Thoracic aorta (tissue), 2 donors: ENCODE measurements around the gene TENT4A. TPM values are rescaled to one million over a fixed set of nuclear protein-coding genes. Genes with fewer than 3 reads are reported as not detected.

ENCODE experiments used
- ATAC-seq: fragments of 150-250 bp; one replicate; pipeline ENCODE4 v1.8.0; 2017; ENCODE audit warnings: low read depth; ENCODE audit not compliant: insufficient number of reproducible peaks, low FRiP score
- DNase-seq: peaks from one replicate; pipeline ENCODE4 v3.0.0-alpha.2; 2020; ENCODE audit warnings: low spot score
- H3K27ac ChIP-seq, 2 donors: fragments of 200-600 bp; sonication (generic); 1 replicate in 1 of 2; 2 replicates in 1 of 2; pipeline ENCODE4 v1.5.1; 2016; ENCODE audit warnings: mild to moderate bottlenecking in 2 of 2, moderate library complexity in 2 of 2
- H3K27me3 ChIP-seq: fragments of 200-600 bp; sonication (generic); replicated peaks from 2 replicates; pipeline ENCODE4 v1.6.0; 2016; ENCODE audit warnings: mild to moderate bottlenecking; ENCODE audit not compliant: insufficient read depth
- H3K36me3 ChIP-seq: fragments of 200-600 bp; sonication (generic); one replicate; pipeline ENCODE4 v1.5.1; 2016
- H3K4me1 ChIP-seq, 2 donors: fragments of 200-600 bp; sonication (generic); 1 replicate in 1 of 2; 2 replicates in 1 of 2; pipeline versions ENCODE4 v1.5.1 to v1.6.0; 2016; ENCODE audit warnings: low read depth in 2 of 2, mild to moderate bottlenecking in 1 of 2; ENCODE audit not compliant: control insufficient read depth in 1 of 2
- H3K4me3 ChIP-seq: fragments of 200-600 bp; sonication (generic); 2 replicates; pipeline ENCODE4 v1.5.1; 2016; ENCODE audit warnings: mild to moderate bottlenecking
- H3K9me3 ChIP-seq: fragments of 200-600 bp; sonication (generic); 2 replicates; pipeline ENCODE4 v1.5.1; 2016
- total RNA-seq, 2 donors: library from RNA; depleted of rRNA; stranded (reverse); fragments of >200 nt; gene quantifications; one replicate each; pipeline versions ENCODE4 v1.1.0 to v1.2.3, GENCODE V29; 2016
- TF ChIP-seq, protein P1 (sequence below): fragments of 200-600 bp; sonication (generic); IDR thresholded peaks from one replicate; pipeline ENCODE4 v1.5.1; 2019; ENCODE audit warnings: antibody characterized with exemption

The TENT4A gene
- total RNA-seq, 2 donors from 2014 or later = 34.5 to 47.6 TPM

DNA sequence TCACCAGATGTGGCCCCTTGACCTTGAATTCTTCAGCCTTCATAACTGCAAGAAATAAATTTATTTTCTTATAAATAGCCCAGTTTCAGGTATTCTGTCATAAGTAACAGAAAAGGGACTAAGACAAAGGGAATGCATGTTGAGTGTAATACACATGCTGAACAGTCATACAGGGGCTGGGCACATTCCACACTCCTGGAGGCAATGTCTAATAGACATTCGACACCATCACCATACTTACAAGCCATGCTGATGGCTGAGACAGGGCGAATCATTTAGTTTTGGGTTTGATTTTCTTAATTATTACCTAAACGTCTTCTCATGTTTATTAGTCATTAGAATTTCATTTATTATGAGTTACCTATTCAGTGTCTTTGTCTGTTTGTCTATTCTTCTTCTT lies 68.5 kb downstream of the TENT4A start:
- no peak for DNase-seq
- TF ChIP-seq, protein P1, sequence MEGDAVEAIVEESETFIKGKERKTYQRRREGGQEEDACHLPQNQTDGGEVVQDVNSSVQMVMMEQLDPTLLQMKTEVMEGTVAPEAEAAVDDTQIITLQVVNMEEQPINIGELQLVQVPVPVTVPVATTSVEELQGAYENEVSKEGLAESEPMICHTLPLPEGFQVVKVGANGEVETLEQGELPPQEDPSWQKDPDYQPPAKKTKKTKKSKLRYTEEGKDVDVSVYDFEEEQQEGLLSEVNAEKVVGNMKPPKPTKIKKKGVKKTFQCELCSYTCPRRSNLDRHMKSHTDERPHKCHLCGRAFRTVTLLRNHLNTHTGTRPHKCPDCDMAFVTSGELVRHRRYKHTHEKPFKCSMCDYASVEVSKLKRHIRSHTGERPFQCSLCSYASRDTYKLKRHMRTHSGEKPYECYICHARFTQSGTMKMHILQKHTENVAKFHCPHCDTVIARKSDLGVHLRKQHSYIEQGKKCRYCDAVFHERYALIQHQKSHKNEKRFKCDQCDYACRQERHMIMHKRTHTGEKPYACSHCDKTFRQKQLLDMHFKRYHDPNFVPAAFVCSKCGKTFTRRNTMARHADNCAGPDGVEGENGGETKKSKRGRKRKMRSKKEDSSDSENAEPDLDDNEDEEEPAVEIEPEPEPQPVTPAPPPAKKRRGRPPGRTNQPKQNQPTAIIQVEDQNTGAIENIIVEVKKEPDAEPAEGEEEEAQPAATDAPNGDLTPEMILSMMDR = no peak
- no peaks in the 10 kb centered on the region for H3K4me1 ChIP-seq
- no peaks in the 10 kb centered on the region for H3K27me3 ChIP-seq
- H3K27ac ChIP-seq = no peak overlapping the region
- H3K36me3 ChIP-seq = no peaks in the 10 kb centered on the region
- H3K4me3 ChIP-seq = no peak overlapping the region
- H3K9me3 ChIP-seq = no peaks in the 10 kb centered on the region
- no peak for ATAC-seq

DNA sequence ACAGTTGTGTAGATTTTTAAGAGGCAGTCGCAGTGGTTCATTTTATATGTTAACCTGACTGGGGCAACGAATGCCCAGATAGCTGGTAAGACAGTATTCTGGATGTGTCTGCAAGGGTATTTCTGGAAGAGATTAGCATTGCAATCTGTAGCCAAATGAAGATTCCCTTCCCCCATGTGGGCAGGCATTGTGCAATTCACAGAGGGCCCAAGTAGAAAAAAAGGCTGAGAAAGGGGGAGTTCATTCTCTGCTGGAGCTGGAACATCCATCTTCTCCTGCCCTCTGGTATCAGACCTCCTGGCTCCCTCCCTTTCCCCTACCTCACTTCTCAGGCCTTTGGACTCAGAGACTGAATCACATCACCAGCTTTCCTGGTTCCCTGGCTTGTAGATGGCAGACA lies 70.6 kb downstream of the TENT4A start:
- TF ChIP-seq, protein P1 = no peak
- no peak for DNase-seq
- Histone ChIP-seq H3K9me3 (no peaks in the 10 kb centered on the region), H3K4me1 (no peaks in the 10 kb centered on the region), H3K4me3 (no peak overlapping the region), H3K36me3 (no peaks in the 10 kb centered on the region), H3K27ac (no peak overlapping the region), H3K27me3 (no peaks in the 10 kb centered on the region)
- ATAC-seq = no peak

DNA sequence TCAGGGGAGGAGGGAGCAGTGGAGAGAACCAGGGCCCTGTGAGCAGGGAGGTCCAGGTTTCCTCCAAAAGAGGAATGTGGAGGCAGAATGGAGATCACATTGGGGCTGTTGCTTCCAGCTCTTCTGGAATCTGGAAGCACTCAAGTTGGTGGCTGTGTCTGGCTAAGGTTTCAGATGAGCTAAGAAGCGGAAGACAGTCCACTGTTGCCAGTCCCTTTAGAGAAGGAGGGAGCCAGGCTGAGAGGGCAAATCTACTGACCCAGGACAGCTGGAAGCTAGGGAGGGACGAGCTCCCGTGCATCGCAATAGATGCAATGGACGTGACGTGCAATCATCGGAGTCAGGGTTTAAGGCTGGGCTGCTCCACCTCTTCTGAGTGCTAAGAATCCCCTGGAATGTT lies 71.2 kb downstream of the TENT4A start:
- TF ChIP-seq, protein P1 = no peak
- no peak for ATAC-seq
- Histone ChIP-seq H3K36me3 (no peaks in the 10 kb centered on the region), H3K27me3 (no peaks in the 10 kb centered on the region), H3K27ac (no peak overlapping the region), H3K4me1 (no peaks in the 10 kb centered on the region), H3K9me3 (no peaks in the 10 kb centered on the region), H3K4me3 (no peak overlapping the region)
- DNase-seq = no peak

DNA sequence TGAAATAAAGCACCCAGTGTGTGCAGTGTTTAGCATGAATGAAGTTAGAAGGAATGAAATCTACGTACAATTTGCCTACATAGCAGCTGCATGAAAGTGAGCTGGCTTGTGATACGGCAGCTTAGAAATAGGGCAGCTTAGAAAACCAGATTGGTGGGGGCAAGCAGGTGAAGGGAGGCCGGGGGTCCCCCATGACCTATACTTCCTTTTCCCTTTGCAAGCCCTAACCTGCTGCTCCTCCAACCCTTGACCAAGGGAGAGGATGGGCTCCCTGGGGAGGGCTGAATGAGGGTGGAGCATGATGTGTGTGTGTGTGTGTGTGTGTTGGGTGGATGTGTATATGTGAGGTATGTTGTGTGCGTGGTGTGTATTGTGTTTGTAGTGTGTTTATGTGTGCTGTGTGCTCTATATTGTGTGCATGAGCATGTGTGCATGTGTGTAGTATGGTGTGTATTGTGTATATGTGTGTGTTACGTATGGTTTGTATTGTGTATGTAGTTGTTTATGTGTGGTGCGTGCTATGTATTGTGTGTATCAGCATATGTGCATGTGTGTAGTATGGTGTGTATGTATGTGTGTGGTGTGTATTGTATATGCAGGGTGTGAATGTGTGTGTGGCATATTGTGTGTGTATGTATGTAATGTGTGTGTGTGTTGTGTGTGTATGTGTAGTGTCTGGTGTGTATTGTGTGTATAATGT lies 72.1 kb downstream of the TENT4A start:
- DNase-seq = no peak
- Histone ChIP-seq H3K4me1 (no peaks in the 10 kb centered on the region), H3K36me3 (no peaks in the 10 kb centered on the region), H3K9me3 (no peaks in the 10 kb centered on the region), H3K27ac (no peak overlapping the region), H3K27me3 (no peaks in the 10 kb centered on the region), H3K4me3 (no peak overlapping the region)
- TF ChIP-seq, protein P1 = no peak
- no peak for ATAC-seq

DNA sequence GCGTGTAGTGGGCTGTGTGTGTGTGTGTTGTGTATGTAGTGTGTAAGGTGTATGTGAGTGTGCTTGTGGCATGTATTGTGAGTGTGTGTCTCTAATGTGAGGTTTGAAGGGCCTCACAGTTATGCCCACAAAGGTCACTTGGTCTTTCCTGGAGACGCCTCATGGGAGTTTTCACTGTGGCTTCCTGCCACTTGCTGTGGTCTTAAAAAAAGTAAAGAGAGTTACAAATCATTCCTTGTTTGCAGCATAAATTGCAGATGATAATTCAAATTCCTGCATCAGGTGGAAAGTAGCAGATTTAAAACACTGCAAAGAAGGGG lies 72.6 kb downstream of the TENT4A start:
- ATAC-seq (no peak), DNase-seq (no peak)
- Histone ChIP-seq H3K27me3 (no peaks in the 10 kb centered on the region), H3K36me3 (no peaks in the 10 kb centered on the region), H3K4me3 (no peak overlapping the region), H3K9me3 (no peaks in the 10 kb centered on the region), H3K4me1 (no peaks in the 10 kb centered on the region), H3K27ac (no peak overlapping the region)
- TF ChIP-seq, protein P1 = no peak
